ENCODE data around the gene APOA1. TPM values are rescaled to one million over a fixed set of nuclear protein-coding genes. Genes with fewer than 3 reads are reported as not detected.
A peak's percentile ranks its signal among the peaks of the same experiment; 100 is the strongest.

The APOA1 gene
- total and polyA plus RNA-seq, 8 donors, result 0.87 to 73.6 (median 16.7) TPM; not detected in 2

GRCh38 chr11:116813781-116814471 lies 23.5 kb downstream of the APOA1 start:
- H3K27ac ChIP-seq, result no peak overlapping the region
- TF ChIP-seq POLR2AphosphoS5 (IDR thresholded peaks at IDR 0.05), result no peak
- no peak for TF ChIP-seq CTCF (IDR thresholded peaks at IDR 0.05)
- TF ChIP-seq POLR2A (IDR thresholded peaks at IDR 0.05), result no peak
- no peak for TF ChIP-seq EP300 (IDR thresholded peaks at IDR 0.05)
- WGBS, 5 donors, result 55 to 72% (median 67%) methylated on average over 3 to 5 of the region's 5 CpGs
- no peaks in the 10 kb centered on the region for H3K27me3 ChIP-seq
- H3K36me3 ChIP-seq, result no peaks in the 10 kb centered on the region
- peaks cover 0 to 7% (median 3%) of the 10 kb centered on the region in 4 donors for H3K4me1 ChIP-seq
- intact Hi-C loops (cut with DNase I; ENCODE audit: low total_unique reads), result no loop called here
- H3K9me3 ChIP-seq, result no peaks in the 10 kb centered on the region
- peak in 1 of 2 donors; percentile 23 for DNase-seq
- H3K4me3 ChIP-seq, result no peak overlapping the region

GRCh38 chr11:116813170-116813569 lies 24.3 kb downstream of the APOA1 start:
- peak in 1 of 2 donors; percentile 11 for DNase-seq
- 92 to 100% (median 94%) methylated on average over 1 of the region's 1 CpG for WGBS, 5 donors
- TF ChIP-seq CTCF (IDR thresholded peaks at IDR 0.05), result no peak
- no peak for TF ChIP-seq POLR2AphosphoS5 (IDR thresholded peaks at IDR 0.05)
- TF ChIP-seq POLR2A (IDR thresholded peaks at IDR 0.05), result no peak
- TF ChIP-seq EP300 (IDR thresholded peaks at IDR 0.05), result no peak

GRCh38 chr11:116812109-116812508 lies 25.3 kb downstream of the APOA1 start:
- intact Hi-C loops (cut with DNase I; ENCODE audit: low total_unique reads), result no loop called here
- Histone ChIP-seq H3K36me3 (no peaks in the 10 kb centered on the region), H3K27me3 (no peaks in the 10 kb centered on the region), H3K4me3 (no peak overlapping the region), H3K27ac (no peak overlapping the region), H3K4me1 (peaks cover 4 to 18% (median 8%) of the 10 kb centered on the region in 4 donors), H3K9me3 (no peaks in the 10 kb centered on the region)
- TF ChIP-seq EP300 (IDR thresholded peaks at IDR 0.05), result no peak
- TF ChIP-seq CTCF (IDR thresholded peaks at IDR 0.05), result no peak
- TF ChIP-seq POLR2AphosphoS5 (IDR thresholded peaks at IDR 0.05), result no peak
- TF ChIP-seq POLR2A (IDR thresholded peaks at IDR 0.05), result no peak
- 86 to 98% (median 95%) methylated on average over 4 of the region's 4 CpGs for WGBS, 5 donors
- peak in 1 of 2 donors; percentile 13 for DNase-seq

More at GRCh38 chr11:116813170-116813569, 24.3 kb downstream of the APOA1 start:
- intact Hi-C loops (cut with DNase I; ENCODE audit: low total_unique reads), result no loop called here
- H3K4me1 ChIP-seq, result peaks cover 0 to 11% (median 3%) of the 10 kb centered on the region in 4 donors
- no peak overlapping the region for H3K27ac ChIP-seq
- H3K4me3 ChIP-seq, result no peak overlapping the region
- no peaks in the 10 kb centered on the region for H3K27me3 ChIP-seq
- no peaks in the 10 kb centered on the region for H3K36me3 ChIP-seq
- H3K9me3 ChIP-seq, result no peaks in the 10 kb centered on the region

GRCh38 chr11:116811194-116811593 lies 26.2 kb downstream of the APOA1 start:
- Histone ChIP-seq H3K4me3 (no peak overlapping the region), H3K36me3 (no peaks in the 10 kb centered on the region), H3K27ac (no peak overlapping the region), H3K4me1 (peaks cover 4 to 18% (median 8%) of the 10 kb centered on the region in 4 donors), H3K27me3 (no peaks in the 10 kb centered on the region), H3K9me3 (no peaks in the 10 kb centered on the region)
- intact Hi-C loops (cut with DNase I; ENCODE audit: low total_unique reads), result no loop called here
- 74 to 90% (median 84%) methylated on average over 3 of the region's 3 CpGs for WGBS, 5 donors
- TF ChIP-seq CTCF (IDR thresholded peaks at IDR 0.05) (no peak), POLR2A (IDR thresholded peaks at IDR 0.05) (no peak), POLR2AphosphoS5 (IDR thresholded peaks at IDR 0.05) (no peak)
- DNase-seq, result no peak
